LHCN-M2 (cell line): ENCODE measurements around the gene SREK1IP1. TPM values are rescaled to one million over a fixed set of nuclear protein-coding genes. Genes with fewer than 3 reads are reported as not detected.
A peak's percentile ranks its signal among the peaks of the same experiment; 100 is the strongest.

Experiments used
- DNase-seq: peaks from one replicate; pipeline ENCODE4 v3.0.0-alpha.2; 2012; ENCODE audit warnings: low read depth
- total RNA-seq: library from RNA; depleted of rRNA; stranded (reverse); fragments of >200 nt; gene quantifications from 2 replicates; pipeline ENCODE4 v1.2.3, GENCODE V29; 2014; rRNA removed

Gene SREK1IP1
- total RNA-seq, 1 experiment from 2014 or later, result 8.1 TPM

- no peak for DNase-seq
Observed at GRCh38 chr5:64688391-64688790, 80.1 kb downstream of the SREK1IP1 start.

- no peak for DNase-seq
Observed at GRCh38 chr5:64685866-64686265, 82.6 kb downstream of the SREK1IP1 start.

GRCh38 chr5:64682608-64683007, 85.9 kb downstream of the SREK1IP1 start:
- no peak for DNase-seq

GRCh38 chr5:64680289-64680688, 88.2 kb downstream of the SREK1IP1 start:
- DNase-seq, result peak; percentile 20

- no peak for DNase-seq
Observed at GRCh38 chr5:64678374-64678773, 90.1 kb downstream of the SREK1IP1 start.

- DNase-seq, result no peak
Observed at GRCh38 chr5:64671678-64672077, 96.8 kb downstream of the SREK1IP1 start.

- no peak for DNase-seq
Observed at GRCh38 chr5:64670277-64670676, 98.2 kb downstream of the SREK1IP1 start.

Other genes starting within 250 kb of the SREK1IP1 start
- not detected in 2 replicates for gene SHISAL2B, start 78.2 kb downstream of the SREK1IP1 start, total RNA-seq
- 9.0 and 14.5 TPM in 2 replicates for gene CWC27, start 239 bp upstream of the SREK1IP1 start, total RNA-seq